DND-41 (cell line): ENCODE data around the gene IGLL5.

ENCODE experiments used
- CTCF ChIP-seq: IDR thresholded peaks from 2 replicates; pipeline ENCODE4 v1.5.1; 2012; ENCODE audit warnings: borderline replicate concordance, low read length, moderate library complexity, mild to moderate bottlenecking; ENCODE audit not compliant: poor library complexity, severe bottlenecking; ENCODE audit errors: extremely low read depth
- EZH2 ChIP-seq: IDR thresholded peaks from 3 replicates; pipeline ENCODE4 v1.6.1; 2012; ENCODE audit warnings: borderline replicate concordance, low read depth, mild to moderate bottlenecking, moderate library complexity, low read length, inconsistent platforms; ENCODE audit not compliant: severe bottlenecking

- peak; percentile 57 for TF ChIP-seq CTCF
- no peak for TF ChIP-seq EZH2
Measured at GRCh38 chr22:22870577-22871404, 16.8 kb upstream of the IGLL5 start.
